Measurements from ENCODE around the gene HLX.

DNA sequence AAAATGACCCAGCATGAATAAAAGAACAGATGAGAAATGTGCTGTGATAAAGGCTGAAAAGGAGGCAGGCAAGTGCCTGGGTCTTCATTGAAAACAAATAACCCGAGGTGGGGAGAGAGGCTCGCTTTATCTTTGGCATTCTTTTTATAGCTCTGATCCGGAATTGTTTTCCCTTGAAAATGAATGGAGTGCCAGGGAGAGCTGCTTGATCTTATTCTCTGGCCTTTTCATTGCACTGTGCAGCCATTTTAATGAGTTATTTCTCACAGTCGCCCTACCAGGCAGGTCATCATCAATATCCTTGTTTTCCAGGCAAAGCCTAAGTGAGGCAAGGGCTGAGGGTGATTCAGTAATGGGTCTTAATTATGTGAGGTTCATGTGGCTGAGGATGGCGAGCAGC, 39.8 kb upstream of the HLX start:
- TF ChIP-seq POLR2AphosphoS5 (IDR thresholded peaks at IDR 0.05; ENCODE audit: insufficient read depth in 1 of 2, low read depth in 1 of 2) (no peak), POLR2A (IDR thresholded peaks at IDR 0.05) (no peak)

Data from vagina (tissue), 2 donors.